Right lung (tissue), 5 donors: Measurements from ENCODE around the gene CPT1C. TPM values are rescaled to one million over a fixed set of nuclear protein-coding genes. Genes with fewer than 3 reads are reported as not detected.

ENCODE experiments used
- DNase-seq, 2 donors: peaks; one replicate each; pipeline ENCODE4 v3.0.0-alpha.2; 2013
- polyA plus RNA-seq, 5 donors: library from polyadenylated mRNA; unstranded; fragments of 120-200 nt; gene quantifications; one replicate each; pipeline versions ENCODE4 v1.2.1 to v1.2.3, GENCODE V29; 2013; ENCODE audit warnings: inconsistent platforms in 1 of 5, low replicate concordance in 1 of 5; ENCODE audit not compliant: insufficient read length in 5 of 5, insufficient read depth in 1 of 5

The CPT1C gene
- polyA plus RNA-seq, 5 donors, result 24.3 to 34.0 (median 27.8) TPM

GRCh38 chr19:49658566-49659442, 32.1 kb upstream of the CPT1C start:
- DNase-seq, result no peak

- DNase-seq, result no peak
Measured at GRCh38 chr19:49660338-49660961, 30.5 kb upstream of the CPT1C start.

GRCh38 chr19:49662011-49662410, 28.9 kb upstream of the CPT1C start:
- no peak for DNase-seq

- no peak for DNase-seq
Measured at GRCh38 chr19:49663224-49663623, 27.7 kb upstream of the CPT1C start.

GRCh38 chr19:49664171-49665035, 26.5 kb upstream of the CPT1C start:
- DNase-seq, result peak; percentile 68 to 76

- DNase-seq, result no peak
Measured at GRCh38 chr19:49665036-49665350, 25.9 kb upstream of the CPT1C start.

GRCh38 chr19:49665351-49666119, 25.4 kb upstream of the CPT1C start, which contains the start of the genes BCL2L12 and IRF3:
BCL2L12 (plus strand) TSS chr19:49665933; CDS start chr19:49666693, 760 bp downstream.
IRF3 (minus strand) TSS chr19:49665857; CDS start chr19:49664838, 1,019 bp downstream.
- DNase-seq, result peak; percentile 94 to 97

- no peak for DNase-seq
Measured at GRCh38 chr19:49666120-49666444, 24.8 kb upstream of the CPT1C start.

GRCh38 chr19:49667473-49667872, 23.4 kb upstream of the CPT1C start:
- DNase-seq, result no peak

- no peak for DNase-seq
Measured at GRCh38 chr19:49669516-49669915, 21.4 kb upstream of the CPT1C start.

GRCh38 chr19:49672131-49672919, 18.6 kb upstream of the CPT1C start:
- DNase-seq, result no peak

GRCh38 chr19:49676136-49676783, 14.7 kb upstream of the CPT1C start:
- DNase-seq, result no peak

- peak; percentile 100 for DNase-seq
Measured at GRCh38 chr19:49676784-49677230, 14.1 kb upstream of the CPT1C start.

- DNase-seq, result no peak
Measured at GRCh38 chr19:49677231-49677900, 13.6 kb upstream of the CPT1C start, which contains the start of gene PRMT1. PRMT1 (plus strand) TSS chr19:49677271; CDS start chr19:49677281, 10 bp downstream.

GRCh38 chr19:49677901-49678674, 12.8 kb upstream of the CPT1C start:
- peak; percentile 76 to 80 for DNase-seq

- DNase-seq, result no peak
Measured at GRCh38 chr19:49678985-49679770, 11.7 kb upstream of the CPT1C start.

- DNase-seq, result no peak
Measured at GRCh38 chr19:49679771-49680413, 11.0 kb upstream of the CPT1C start.
